BJ (cell line): ENCODE measurements around the gene GRK3. TPM values are rescaled to one million over a fixed set of nuclear protein-coding genes. Genes with fewer than 3 reads are reported as not detected.

Experiments used
- CTCF ChIA-PET: fragments of 350-600 bp; formaldehyde crosslinking; extraction: SDS; loops from one replicate; lab custom pipeline; 2021; ENCODE audit warnings: antibody characterized with exemption, inconsistent platforms; lab: Yijun Ruan, JAX
- POLR2A ChIA-PET: fragments of 300-600 bp; sonication (Branson Sonifier 250); formaldehyde crosslinking; extraction: SDS; loops from one replicate; lab custom pipeline; 2021; ENCODE audit warnings: antibody characterized with exemption; lab: Charles Lee
- DNase-seq: peaks from one replicate; pipeline ENCODE4 v3.0.0-alpha.2; 2011; ENCODE audit warnings: low read depth
- H3K27me3 ChIP-seq: 2 replicates; pipeline ENCODE4 v1.6.0; 2011; ENCODE audit warnings: low read length; ENCODE audit not compliant: control insufficient read depth, insufficient read depth
- H3K36me3 ChIP-seq: 2 replicates; pipeline ENCODE4 v1.5.1; 2011; ENCODE audit warnings: low read length; ENCODE audit not compliant: control insufficient read depth, insufficient read depth
- H3K4me3 ChIP-seq: 2 replicates; pipeline ENCODE4 v1.5.1; 2011; ENCODE audit warnings: low read depth, mild to moderate bottlenecking, control low read depth, low read length
- polyA plus RNA-seq: library from polyadenylated mRNA; depleted of rRNA; stranded (reverse); fragments of >200 nt; gene quantifications from 2 replicates; pipeline ENCODE4 v1.2.3, GENCODE V29; 2011
- TF ChIP-seq, protein P1 (sequence below): IDR thresholded peaks from 2 replicates; pipeline ENCODE4 v1.5.1; 2011; ENCODE audit warnings: low read depth, mild to moderate bottlenecking, control low read depth, inconsistent platforms, low read length, moderate library complexity; ENCODE audit not compliant: insufficient read depth

Gene GRK3
- polyA plus RNA-seq, 1 experiment, result 0.72 TPM

- Histone ChIP-seq H3K36me3 (no peaks in the 10 kb centered on the region), H3K4me3 (no peak overlapping the region), H3K27me3 (no peaks in the 10 kb centered on the region)
- ChIA-PET CTCF (no interaction called here), POLR2A (no interaction called here)
- TF ChIP-seq, protein P1, sequence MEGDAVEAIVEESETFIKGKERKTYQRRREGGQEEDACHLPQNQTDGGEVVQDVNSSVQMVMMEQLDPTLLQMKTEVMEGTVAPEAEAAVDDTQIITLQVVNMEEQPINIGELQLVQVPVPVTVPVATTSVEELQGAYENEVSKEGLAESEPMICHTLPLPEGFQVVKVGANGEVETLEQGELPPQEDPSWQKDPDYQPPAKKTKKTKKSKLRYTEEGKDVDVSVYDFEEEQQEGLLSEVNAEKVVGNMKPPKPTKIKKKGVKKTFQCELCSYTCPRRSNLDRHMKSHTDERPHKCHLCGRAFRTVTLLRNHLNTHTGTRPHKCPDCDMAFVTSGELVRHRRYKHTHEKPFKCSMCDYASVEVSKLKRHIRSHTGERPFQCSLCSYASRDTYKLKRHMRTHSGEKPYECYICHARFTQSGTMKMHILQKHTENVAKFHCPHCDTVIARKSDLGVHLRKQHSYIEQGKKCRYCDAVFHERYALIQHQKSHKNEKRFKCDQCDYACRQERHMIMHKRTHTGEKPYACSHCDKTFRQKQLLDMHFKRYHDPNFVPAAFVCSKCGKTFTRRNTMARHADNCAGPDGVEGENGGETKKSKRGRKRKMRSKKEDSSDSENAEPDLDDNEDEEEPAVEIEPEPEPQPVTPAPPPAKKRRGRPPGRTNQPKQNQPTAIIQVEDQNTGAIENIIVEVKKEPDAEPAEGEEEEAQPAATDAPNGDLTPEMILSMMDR, result no peak
- DNase-seq, result no peak
These were observed 113.2 kb downstream of the GRK3 start for GRCh38 chr22:25677631-25678030.

- H3K36me3 ChIP-seq, result no peaks in the 10 kb centered on the region
- H3K27me3 ChIP-seq, result no peaks in the 10 kb centered on the region
- TF ChIP-seq, protein P1, result no peak
- DNase-seq, result no peak
- H3K4me3 ChIP-seq, result no peak overlapping the region
- ChIA-PET CTCF (no interaction called here), POLR2A (no interaction called here)
These were observed 115.6 kb downstream of the GRK3 start for GRCh38 chr22:25680051-25680450.

- TF ChIP-seq, protein P1, result no peak
- POLR2A ChIA-PET, result no interaction called here
These were observed 116.5 kb downstream of the GRK3 start for GRCh38 chr22:25680956-25681355.

DNA sequence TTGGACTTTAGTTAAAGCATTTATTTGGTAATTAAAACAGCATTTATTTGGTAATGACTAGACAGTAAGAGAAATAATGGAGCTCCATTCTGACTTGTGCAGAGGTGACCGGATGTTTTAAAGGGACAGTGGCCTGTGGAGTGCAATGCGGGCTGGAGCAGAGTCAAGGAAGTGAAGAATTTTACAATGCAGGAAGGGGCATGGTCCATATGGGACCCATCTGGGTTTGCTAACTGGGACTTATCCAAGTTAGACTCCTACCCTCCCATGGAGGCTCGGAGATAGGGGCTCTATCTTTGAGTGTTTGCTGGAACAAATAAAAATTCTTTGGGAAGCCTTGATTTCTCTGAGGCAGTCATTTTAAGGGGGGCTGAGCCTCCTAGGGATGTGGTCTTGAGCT is 117.6 kb downstream of the GRK3 start:
- TF ChIP-seq, protein P1, result no peak
- CTCF ChIA-PET, result no interaction called here
- H3K4me3 ChIP-seq, result no peak overlapping the region
- H3K36me3 ChIP-seq, result no peaks in the 10 kb centered on the region
- POLR2A ChIA-PET, result no interaction called here
- no peaks in the 10 kb centered on the region for H3K27me3 ChIP-seq
- no peak for DNase-seq

More at GRCh38 chr22:25680956-25681355, 116.5 kb downstream of the GRK3 start:
- CTCF ChIA-PET, result no interaction called here
- no peak overlapping the region for H3K4me3 ChIP-seq
- no peaks in the 10 kb centered on the region for H3K36me3 ChIP-seq
- no peaks in the 10 kb centered on the region for H3K27me3 ChIP-seq
- DNase-seq, result no peak

DNA sequence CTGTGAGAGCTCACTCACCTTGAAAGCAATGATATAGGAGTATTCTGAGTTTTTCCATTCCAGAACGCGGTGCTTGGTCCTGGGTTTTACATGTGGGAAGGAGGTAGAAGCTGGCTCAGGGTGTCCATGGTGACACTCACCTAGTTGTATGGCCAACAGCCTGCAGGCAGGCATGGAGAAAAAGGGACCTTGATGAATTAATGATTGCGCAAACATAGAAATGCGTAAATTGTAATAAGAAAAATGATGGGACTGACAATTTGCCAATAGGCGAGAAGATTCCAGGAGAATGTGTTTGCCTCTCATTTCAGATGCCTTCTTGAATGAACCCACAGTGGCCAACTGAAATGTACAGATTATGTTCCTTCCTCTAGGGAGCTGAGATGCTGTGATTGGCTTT is 124.2 kb downstream of the GRK3 start:
- ChIA-PET CTCF (interaction anchor here (1.4 kb wide), 1 partner anchor 84 kb away, joined by 4 read pairs; no protein-coding TSS in a partner anchor), POLR2A (interaction anchor here (0.6 kb wide), 1 partner anchor 44 kb away, joined by 5 read pairs; no protein-coding TSS in a partner anchor)
- H3K27me3 ChIP-seq, result no peaks in the 10 kb centered on the region
- no peak overlapping the region for H3K4me3 ChIP-seq
- TF ChIP-seq, protein P1, result no peak
- no peak for DNase-seq
- no peaks in the 10 kb centered on the region for H3K36me3 ChIP-seq
